Measurements from ENCODE around the gene CABLES2. TPM values are rescaled to one million over a fixed set of nuclear protein-coding genes. Genes with fewer than 3 reads are reported as not detected.

CABLES2 gene
- total and polyA plus RNA-seq, 9 of the 15 experiments (the other 6 are each of a cell fraction or from before 2014, with no cell fraction given), result 0.46 to 4.2 (median 1.6) TPM

- TF ChIP-seq ZNF12 (CRISPR knock-in tag; IDR thresholded peaks at IDR 0.05) (0 out of 2 replicates have a peak, but pooled peaks have one; percentile 27), FOSL1 (tag; conservative IDR thresholded peaks at IDR 0.05) (peak; percentile 85), JUND (IDR thresholded peaks at IDR 0.05; ENCODE audit: borderline replicate concordance, low read depth, low read length) (peak; percentile 91), JUND (tag; IDR thresholded peaks at IDR 0.05; ENCODE audit: borderline replicate concordance, low read depth, low read length) (peak; percentile 76; the same call in 1 of the 3 replicates), SMARCA4 (IDR thresholded peaks at IDR 0.05) (peak; percentile 68), ATF7 (IDR thresholded peaks at IDR 0.05) (peak; percentile 43; the same call in 1 of the 2 replicates), RBFOX2 (IDR thresholded peaks at IDR 0.05; ENCODE audit: low read depth, low read length) (peak; percentile 8), ATF3 (IDR thresholded peaks at IDR 0.05) (peak; percentile 86), ATF3 (CRISPR knock-in tag; conservative IDR thresholded peaks at IDR 0.05) (no peak), RBM39 (optimal IDR thresholded peaks at IDR 0.05; ENCODE audit: low read depth, low read length) (no peak)
Observed at GRCh38 chr20:62363920-62364851, 42.9 kb downstream of the CABLES2 start (continued).

All from K562 (cell line).